Osteocyte (in vitro differentiated cells): ENCODE results near the gene TBC1D5. TPM values are rescaled to one million over a fixed set of nuclear protein-coding genes. Genes with fewer than 3 reads are reported as not detected.
A peak's percentile ranks its signal among the peaks of the same experiment; 100 is the strongest.

Experiments
- DNase-seq: peaks from one replicate; pipeline ENCODE4 v3.0.0; 2021; ENCODE audit warnings: mixed read lengths; ENCODE audit not compliant: unreplicated experiment; ENCODE audit errors: extremely low spot score
- H3K27ac Mint-ChIP-seq: one replicate; pipeline ENCODE4 v1.8.0; 2021; ENCODE audit warnings: mild to moderate bottlenecking, mixed read lengths; ENCODE audit not compliant: unreplicated experiment
- H3K27me3 Mint-ChIP-seq: one replicate; pipeline ENCODE4 v1.8.0; 2021; ENCODE audit warnings: mixed read lengths; ENCODE audit not compliant: unreplicated experiment
- H3K36me3 Mint-ChIP-seq: one replicate; pipeline ENCODE4 v1.8.0; 2021; ENCODE audit warnings: mixed read lengths; ENCODE audit not compliant: unreplicated experiment
- H3K4me1 Mint-ChIP-seq: one replicate; pipeline ENCODE4 v1.8.0; 2021; ENCODE audit warnings: mixed read lengths; ENCODE audit not compliant: unreplicated experiment
- H3K4me3 Mint-ChIP-seq: one replicate; pipeline ENCODE4 v1.8.0; 2021; ENCODE audit warnings: mild to moderate bottlenecking, moderate library complexity, mixed read lengths; ENCODE audit not compliant: unreplicated experiment
- H3K9me3 Mint-ChIP-seq: one replicate; pipeline ENCODE4 v1.8.0; 2021; ENCODE audit warnings: mixed read lengths; ENCODE audit not compliant: unreplicated experiment
- CTCF ChIP-seq: fragments of 200-600 bp; sonication (generic); IDR thresholded peaks from 2 replicates; pipeline ENCODE4 v1.5.0; 2021; ENCODE audit warnings: antibody characterized with exemption, mild to moderate bottlenecking, moderate library complexity
- total RNA-seq: library from RNA; stranded (reverse); gene quantifications from 2 replicates; pipeline ENCODE4 v1.2.1, GENCODE V29; 2021

The TBC1D5 gene
- total RNA-seq, 1 donor from 2014 or later: 69.2 TPM

GRCh38 chr3:17207019-17207418 is 535.4 kb downstream of the TBC1D5 start:
- Mint-ChIP-seq H3K27me3 (no peaks in the 10 kb centered on the region), H3K4me1 (no peaks in the 10 kb centered on the region), H3K9me3 (peaks cover 3% of the 10 kb centered on the region), H3K4me3 (no peak overlapping the region), H3K36me3 (peaks cover 8% of the 10 kb centered on the region), H3K27ac (no peak overlapping the region)
- no peak for TF ChIP-seq CTCF
- DNase-seq: no peak

GRCh38 chr3:17204049-17204650 is 538.3 kb downstream of the TBC1D5 start:
- H3K4me1 Mint-ChIP-seq: peaks cover 6% of the 10 kb centered on the region
- H3K36me3 Mint-ChIP-seq: peaks cover 8% of the 10 kb centered on the region
- H3K27me3 Mint-ChIP-seq: no peaks in the 10 kb centered on the region
- H3K4me3 Mint-ChIP-seq: no peak overlapping the region
- no peak for DNase-seq
- H3K9me3 Mint-ChIP-seq: peaks cover 6% of the 10 kb centered on the region
- no peak overlapping the region for H3K27ac Mint-ChIP-seq
- TF ChIP-seq CTCF: no peak

- peak overlapping the region; percentile 47 for H3K27ac Mint-ChIP-seq
- H3K36me3 Mint-ChIP-seq: peaks cover 8% of the 10 kb centered on the region
- no peaks in the 10 kb centered on the region for H3K27me3 Mint-ChIP-seq
- TF ChIP-seq CTCF: no peak
- H3K9me3 Mint-ChIP-seq: peaks cover 6% of the 10 kb centered on the region
- H3K4me1 Mint-ChIP-seq: peaks cover 8% of the 10 kb centered on the region
- no peak for DNase-seq
- no peak overlapping the region for H3K4me3 Mint-ChIP-seq
Observed at GRCh38 chr3:17201538-17201937, 540.9 kb downstream of the TBC1D5 start.

DNA sequence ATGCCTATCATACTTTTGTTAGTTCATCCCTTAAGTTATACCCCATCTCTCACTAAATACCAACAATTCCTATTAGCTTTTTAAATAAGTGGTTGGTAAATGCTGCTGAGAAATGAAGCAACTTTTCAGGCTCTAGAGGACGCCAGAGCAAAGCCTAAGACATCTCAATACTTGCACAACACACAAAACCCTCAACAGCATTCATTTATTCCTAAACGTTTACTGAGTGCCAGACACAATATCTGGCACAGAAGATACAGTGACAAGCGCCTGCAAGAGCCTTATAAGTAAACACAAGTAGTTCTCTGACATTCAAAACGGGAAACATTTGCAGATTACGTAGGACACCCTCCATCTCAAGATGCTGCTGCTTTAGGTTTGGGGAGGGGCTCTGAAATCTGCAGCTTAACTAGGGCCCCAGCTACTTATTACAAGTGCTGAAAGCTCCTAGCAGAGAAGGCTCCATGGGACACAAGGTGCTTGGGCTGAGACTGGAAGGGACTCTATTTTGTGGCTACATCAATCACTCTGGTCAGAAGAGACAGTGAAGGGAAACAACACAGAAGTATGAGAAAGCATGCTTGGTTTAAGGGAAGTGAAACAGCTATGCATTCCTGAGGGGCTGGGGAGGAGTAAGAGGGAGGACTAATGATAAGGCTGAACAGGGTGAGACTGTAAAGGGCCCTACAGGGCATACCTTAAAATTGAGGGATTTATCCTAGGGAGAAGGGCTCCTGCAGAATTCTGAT is 546.4 kb downstream of the TBC1D5 start:
- no peaks in the 10 kb centered on the region for H3K36me3 Mint-ChIP-seq
- no peaks in the 10 kb centered on the region for H3K9me3 Mint-ChIP-seq
- H3K27me3 Mint-ChIP-seq: no peaks in the 10 kb centered on the region
- DNase-seq: no peak
- peaks cover 26% of the 10 kb centered on the region for H3K4me1 Mint-ChIP-seq
- TF ChIP-seq CTCF: peak; percentile 24
- H3K4me3 Mint-ChIP-seq: no peak overlapping the region
- peak overlapping the region; percentile 50 for H3K27ac Mint-ChIP-seq

DNA sequence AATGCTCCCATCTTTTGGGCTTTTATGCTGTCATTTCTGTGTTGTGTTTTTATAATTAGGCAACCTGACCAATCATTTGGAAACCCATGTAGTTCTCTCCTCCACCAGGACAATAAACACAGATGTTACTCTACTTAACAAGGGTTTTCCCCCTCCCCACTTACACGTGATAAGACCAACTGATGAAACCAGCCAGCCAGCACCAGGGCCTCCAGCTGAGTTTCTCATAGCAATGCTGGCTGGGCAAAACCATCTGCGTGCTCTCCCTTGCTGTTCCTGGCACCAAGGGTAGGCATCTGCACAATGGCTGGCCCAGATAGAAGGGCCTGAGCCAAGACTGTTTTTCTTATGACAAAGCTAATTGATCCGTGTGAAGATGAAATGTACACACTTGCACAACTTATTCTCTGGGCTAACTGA is 547.2 kb downstream of the TBC1D5 start:
- peak overlapping the region; percentile 50 for H3K27ac Mint-ChIP-seq
- H3K4me3 Mint-ChIP-seq: no peak overlapping the region
- no peak for DNase-seq
- H3K4me1 Mint-ChIP-seq: peaks cover 19% of the 10 kb centered on the region
- TF ChIP-seq CTCF: no peak
- H3K27me3 Mint-ChIP-seq: no peaks in the 10 kb centered on the region
- peaks cover 1% of the 10 kb centered on the region for H3K36me3 Mint-ChIP-seq
- no peaks in the 10 kb centered on the region for H3K9me3 Mint-ChIP-seq
